CD14-positive monocyte (primary cell): ENCODE measurements around the gene STAC. TPM values are rescaled to one million over a fixed set of nuclear protein-coding genes. Genes with fewer than 3 reads are reported as not detected.

Source experiments
- DNase-seq, 3 donors: peaks; one replicate each; pipeline ENCODE4 v3.0.0-alpha.2; 2011 to 2022
- H2AFZ ChIP-seq: 2 replicates; pipeline ENCODE4 v1.6.0; 2012; ENCODE audit warnings: mild to moderate bottlenecking, low read depth, low read length, inconsistent platforms; ENCODE audit not compliant: insufficient read depth, poor library complexity, severe bottlenecking
- H3K27ac ChIP-seq, 2 donors: 1 replicate in 1 of 2; 2 replicates in 1 of 2; pipeline ENCODE4 v1.5.1; 2012 to 2013; ENCODE audit warnings: low read length in 2 of 2, control low read depth in 1 of 2, inconsistent platforms in 1 of 2, low read depth in 1 of 2, mild to moderate bottlenecking in 1 of 2
- H3K27me3 ChIP-seq, 2 donors: one replicate each; pipeline versions ENCODE4 v1.6.0 to v1.6.1; 2011 to 2013; ENCODE audit warnings: low read length in 2 of 2; ENCODE audit not compliant: control insufficient read depth in 2 of 2, insufficient read depth in 2 of 2
- H3K36me3 ChIP-seq, 2 donors: replicated peaks in 1 of 2; 1 replicate in 1 of 2; 2 replicates in 1 of 2; pipeline versions ENCODE4 v1.5.1 to v1.6.1; 2012 to 2013; ENCODE audit warnings: low read length in 2 of 2, control low read depth in 1 of 2, inconsistent platforms in 1 of 2, mild to moderate bottlenecking in 1 of 2; ENCODE audit not compliant: insufficient read depth in 2 of 2, control insufficient read depth in 1 of 2
- H3K4me1 ChIP-seq, 2 donors: 1 replicate in 1 of 2; 2 replicates in 1 of 2; pipeline versions ENCODE4 v1.5.1 to v1.6.1; 2012 to 2013; ENCODE audit warnings: low read length in 2 of 2, control low read depth in 1 of 2, inconsistent platforms in 1 of 2, mild to moderate bottlenecking in 1 of 2, moderate library complexity in 1 of 2; ENCODE audit not compliant: insufficient read depth in 2 of 2, control insufficient read depth in 1 of 2
- H3K4me2 ChIP-seq: replicated peaks from 2 replicates; pipeline ENCODE3; 2012; ENCODE audit warnings: low read length, moderate library complexity, mild to moderate bottlenecking; ENCODE audit not compliant: poor library complexity, severe bottlenecking; ENCODE audit errors: extremely low read depth
- H3K4me3 ChIP-seq, 3 experiments: fragments of 200-600 bp in 1 of 3; sonication (generic) in 1 of 3; replicated peaks in 1 of 3; 1 replicate in 2 of 3; 2 replicates in 1 of 3; pipeline ENCODE4 v1.5.1; 2011 to 2013; ENCODE audit warnings: low read length in 3 of 3, mild to moderate bottlenecking in 3 of 3, control low read depth in 2 of 3, low read depth in 2 of 3, inconsistent platforms in 1 of 3, moderate library complexity in 1 of 3
- H3K79me2 ChIP-seq: 2 replicates; pipeline ENCODE4 v1.6.0; 2012; ENCODE audit warnings: mild to moderate bottlenecking, control low read depth, inconsistent platforms, low read length, moderate library complexity; ENCODE audit not compliant: insufficient read depth
- H3K9ac ChIP-seq: 2 replicates; pipeline ENCODE4 v1.6.0; 2017; ENCODE audit warnings: low read length, mild to moderate bottlenecking; ENCODE audit not compliant: insufficient read depth, poor library complexity, severe bottlenecking
- H3K9me3 ChIP-seq, 2 donors: replicated peaks in 1 of 2; 1 replicate in 1 of 2; 2 replicates in 1 of 2; pipeline versions ENCODE4 v1.5.1 to v1.6.1; 2012 to 2013; ENCODE audit warnings: low read length in 2 of 2, control low read depth in 1 of 2; ENCODE audit not compliant: control insufficient read depth in 1 of 2, insufficient read depth in 1 of 2
- H4K20me1 ChIP-seq: 2 replicates; pipeline ENCODE4 v1.6.0; 2012; ENCODE audit warnings: mild to moderate bottlenecking, low read length, control low read depth, moderate library complexity; ENCODE audit not compliant: insufficient read depth
- H3K27ac Mint-ChIP-seq, 7 donors: one replicate each; pipeline ENCODE4 v1.8.0; 2020; ENCODE audit warnings: mild to moderate bottlenecking in 7 of 7, mixed read lengths in 7 of 7, moderate library complexity in 6 of 7, inconsistent platforms in 2 of 7
- H3K27me3 Mint-ChIP-seq, 3 donors: one replicate each; pipeline ENCODE4 v1.8.0; 2021 to 2022; ENCODE audit warnings: low read depth in 3 of 3, mild to moderate bottlenecking in 3 of 3, mixed read lengths in 3 of 3, moderate library complexity in 3 of 3, inconsistent platforms in 1 of 3
- H3K36me3 Mint-ChIP-seq, 2 donors: one replicate each; pipeline ENCODE4 v1.8.0; 2020; ENCODE audit warnings: mixed read lengths in 2 of 2, inconsistent platforms in 1 of 2, mild to moderate bottlenecking in 1 of 2
- H3K4me1 Mint-ChIP-seq: one replicate; pipeline ENCODE4 v1.8.0; 2020; ENCODE audit warnings: mild to moderate bottlenecking, mixed read lengths
- H3K4me3 Mint-ChIP-seq, 2 donors: one replicate each; pipeline ENCODE4 v1.8.0; 2020; ENCODE audit warnings: mild to moderate bottlenecking in 2 of 2, mixed read lengths in 2 of 2, moderate library complexity in 1 of 2
- H3K9me3 Mint-ChIP-seq, 7 donors: one replicate each; pipeline ENCODE4 v1.8.0; 2020 to 2022; ENCODE audit warnings: mixed read lengths in 7 of 7, mild to moderate bottlenecking in 6 of 7, moderate library complexity in 6 of 7, inconsistent platforms in 2 of 7
- WGBS: methylation state at CpG from one replicate; pipeline ENCODE4 v1.1.5; 2013; ENCODE audit warnings: missing lambda C conversion rate; ENCODE audit not compliant: insufficient coverage; 5-methylcytosine and 5-hydroxymethylcytosine counted together
- intact Hi-C, 2 donors: fragments of 100-400 bp; cut with micrococcal nuclease; formaldehyde crosslinking; loops; one replicate each; pipeline versions ENCODE4 v1.15.0 to v1.15.1; 2023
- polyA plus RNA-seq, 3 donors: library from polyadenylated mRNA; depleted of rRNA in 1 of 3; unstranded in 2 of 3; stranded (reverse) in 1 of 3; fragments of 300-500 nt in 2 of 3; fragments of >200 nt in 1 of 3; fragmentation: Illumina TruSeq in 2 of 3; gene quantifications; 1 replicate in 2 of 3; 2 replicates in 1 of 3; pipeline ENCODE4 v1.2.3, GENCODE V29; 2012 to 2021
- TF ChIP-seq, protein P1 (sequence below): fragments of 200-600 bp; IDR thresholded peaks from one replicate; pipeline ENCODE4 v1.8.0; 2022; ENCODE audit warnings: antibody characterized with exemption, mild to moderate bottlenecking

The STAC gene
- polyA plus RNA-seq, 3 donors, result 0.10 to 0.40 (median 0.12) TPM

DNA sequence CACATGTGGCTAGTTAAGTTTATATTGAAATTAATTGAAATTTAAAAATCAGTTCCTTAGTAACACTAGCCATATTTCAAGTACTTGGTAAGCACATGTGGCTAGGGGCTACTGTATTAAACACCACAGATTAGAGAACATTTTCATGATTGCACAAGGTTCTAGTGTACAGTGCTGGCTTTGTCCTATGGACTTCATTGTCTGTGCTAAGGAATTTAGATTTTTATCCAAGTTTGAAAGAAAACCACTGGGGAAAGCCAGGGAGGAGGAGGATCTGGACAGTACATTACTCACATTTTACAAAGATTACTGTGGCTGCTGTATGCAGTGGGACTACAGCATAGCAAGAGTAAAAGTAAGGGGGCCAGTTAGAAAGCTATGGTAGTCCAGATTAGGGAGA, 13.9 kb downstream of the STAC start:
- Histone ChIP-seq H3K36me3 (no peaks in the 10 kb centered on the region), H3K27me3 (no peaks in the 10 kb centered on the region), H4K20me1 (no peaks in the 10 kb centered on the region), H3K4me1 (peaks cover 9 to 10% of the 10 kb centered on the region in 2 donors), H3K4me3 (no peak overlapping the region), H3K9me3 (no peaks in the 10 kb centered on the region), H3K27ac (no peak overlapping the region), H2AFZ (no peak overlapping the region), H3K9ac (no peak overlapping the region), H3K4me2 (no peak overlapping the region), H3K79me2 (no peaks in the 10 kb centered on the region)
- DNase-seq, result no peak
- H3K27me3 Mint-ChIP-seq, result no peaks in the 10 kb centered on the region
- no peak overlapping the region for H3K27ac Mint-ChIP-seq
- peaks cover 0 to 6% (median 0%) of the 10 kb centered on the region in 7 donors for H3K9me3 Mint-ChIP-seq
- H3K4me3 Mint-ChIP-seq, result no peak overlapping the region
- intact Hi-C loops, result no loop called here
- TF ChIP-seq, protein P1, sequence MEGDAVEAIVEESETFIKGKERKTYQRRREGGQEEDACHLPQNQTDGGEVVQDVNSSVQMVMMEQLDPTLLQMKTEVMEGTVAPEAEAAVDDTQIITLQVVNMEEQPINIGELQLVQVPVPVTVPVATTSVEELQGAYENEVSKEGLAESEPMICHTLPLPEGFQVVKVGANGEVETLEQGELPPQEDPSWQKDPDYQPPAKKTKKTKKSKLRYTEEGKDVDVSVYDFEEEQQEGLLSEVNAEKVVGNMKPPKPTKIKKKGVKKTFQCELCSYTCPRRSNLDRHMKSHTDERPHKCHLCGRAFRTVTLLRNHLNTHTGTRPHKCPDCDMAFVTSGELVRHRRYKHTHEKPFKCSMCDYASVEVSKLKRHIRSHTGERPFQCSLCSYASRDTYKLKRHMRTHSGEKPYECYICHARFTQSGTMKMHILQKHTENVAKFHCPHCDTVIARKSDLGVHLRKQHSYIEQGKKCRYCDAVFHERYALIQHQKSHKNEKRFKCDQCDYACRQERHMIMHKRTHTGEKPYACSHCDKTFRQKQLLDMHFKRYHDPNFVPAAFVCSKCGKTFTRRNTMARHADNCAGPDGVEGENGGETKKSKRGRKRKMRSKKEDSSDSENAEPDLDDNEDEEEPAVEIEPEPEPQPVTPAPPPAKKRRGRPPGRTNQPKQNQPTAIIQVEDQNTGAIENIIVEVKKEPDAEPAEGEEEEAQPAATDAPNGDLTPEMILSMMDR, result no peak
- H3K36me3 Mint-ChIP-seq, result no peaks in the 10 kb centered on the region
- peaks cover 15% of the 10 kb centered on the region for H3K4me1 Mint-ChIP-seq

DNA sequence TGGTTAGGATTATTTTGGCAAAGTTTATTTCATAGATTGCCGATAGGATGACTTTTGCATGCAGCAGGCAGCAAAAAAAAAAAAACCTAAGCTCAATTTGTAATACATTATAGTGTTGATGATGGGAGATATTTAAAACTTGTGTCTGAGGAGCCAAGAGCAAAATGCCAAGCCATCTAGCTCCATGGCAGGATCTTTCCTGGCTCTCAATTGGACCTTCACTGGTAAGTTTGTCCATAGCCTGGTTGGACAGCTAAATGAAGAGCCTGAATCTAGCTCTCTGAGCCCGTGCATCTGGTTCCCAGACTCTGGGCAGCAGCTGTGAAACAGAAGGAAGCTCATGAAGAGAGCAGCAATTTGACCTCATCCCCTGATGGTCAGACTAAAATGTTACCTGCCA, 17.5 kb downstream of the STAC start:
- no CpG with 5 or more reads among the region's 2 CpGs for WGBS
- H3K79me2 ChIP-seq, result no peaks in the 10 kb centered on the region
- H2AFZ ChIP-seq, result no peak overlapping the region
- no peaks in the 10 kb centered on the region for H3K27me3 Mint-ChIP-seq
- no peak overlapping the region for H3K4me3 ChIP-seq
- H3K9ac ChIP-seq, result no peak overlapping the region
- H3K4me3 Mint-ChIP-seq, result no peak overlapping the region
- intact Hi-C loops, result no loop called here
- no peak for DNase-seq
- H3K27ac ChIP-seq, result no peak overlapping the region
- H3K36me3 Mint-ChIP-seq, result no peaks in the 10 kb centered on the region
- H3K4me2 ChIP-seq, result no peak overlapping the region
- no peaks in the 10 kb centered on the region for H3K9me3 ChIP-seq
- peaks cover 9 to 10% of the 10 kb centered on the region in 2 donors for H3K4me1 ChIP-seq
- no peak overlapping the region for H3K27ac Mint-ChIP-seq
- no peaks in the 10 kb centered on the region for H3K36me3 ChIP-seq
- H3K4me1 Mint-ChIP-seq, result peaks cover 12% of the 10 kb centered on the region
- no peaks in the 10 kb centered on the region for H4K20me1 ChIP-seq
- TF ChIP-seq, protein P1, result no peak
- H3K27me3 ChIP-seq, result no peaks in the 10 kb centered on the region
- H3K9me3 Mint-ChIP-seq, result peaks cover 0 to 6% (median 1%) of the 10 kb centered on the region in 7 donors
